ENCODE data around the gene STBD1.
"Not testable (repeated sequence)": the region's sequence is repeated elsewhere in the genome, so short reads cannot be mapped to it uniquely, and the experiment has no call there.

Gene STBD1

DNA sequence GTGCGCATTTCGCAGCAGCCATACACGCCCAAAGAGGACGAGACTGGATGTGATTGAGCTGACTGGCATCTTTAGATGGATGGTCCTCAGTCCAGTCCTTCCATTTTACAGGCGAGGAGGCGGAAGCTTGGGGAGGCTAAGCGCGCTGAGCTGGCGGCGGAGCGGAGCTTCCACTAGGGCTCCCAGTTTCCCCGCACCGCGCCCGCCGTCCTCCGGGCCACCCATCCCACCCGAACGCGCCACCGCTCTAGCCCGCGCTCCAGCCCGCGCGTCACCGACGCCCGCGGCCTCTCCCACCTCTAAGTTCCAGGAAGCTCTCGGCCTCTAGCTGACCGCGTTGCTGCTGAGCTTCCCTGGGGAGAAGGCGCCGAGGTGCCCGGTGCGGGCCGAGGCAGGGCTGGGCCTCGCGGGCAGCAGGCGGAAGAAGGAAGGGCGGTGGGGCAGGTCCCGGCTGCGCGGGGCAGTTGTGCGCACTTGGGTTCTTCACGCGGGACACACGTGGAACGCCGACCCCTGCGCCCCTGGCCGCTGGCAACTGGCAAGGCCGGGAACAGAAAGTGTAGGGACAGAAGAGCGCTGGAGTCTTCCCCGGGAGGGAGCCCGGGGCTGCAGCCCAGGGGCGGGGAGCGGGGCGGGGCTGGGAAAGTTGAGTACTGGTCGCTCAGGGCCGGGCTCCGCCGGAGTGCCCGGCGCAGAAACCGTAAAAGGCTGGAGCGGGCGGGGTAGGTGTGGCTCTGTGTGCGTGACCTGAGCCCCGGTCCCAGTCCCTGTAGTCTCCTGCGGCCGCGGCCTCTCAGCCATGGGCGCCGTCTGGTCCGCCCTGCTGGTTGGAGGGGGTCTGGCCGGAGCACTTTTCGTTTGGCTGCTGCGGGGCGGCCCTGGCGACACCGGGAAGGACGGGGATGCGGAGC lies at the start of gene STBD1:
Gene STBD1, plus strand, starts transcription at position 763 of the 911 bp plus-strand sequence. Its CDS starts 37 bp downstream, at position 800.
- peak; percentile 14 for DNase-seq (ENCODE audit: low spot score)

DNA sequence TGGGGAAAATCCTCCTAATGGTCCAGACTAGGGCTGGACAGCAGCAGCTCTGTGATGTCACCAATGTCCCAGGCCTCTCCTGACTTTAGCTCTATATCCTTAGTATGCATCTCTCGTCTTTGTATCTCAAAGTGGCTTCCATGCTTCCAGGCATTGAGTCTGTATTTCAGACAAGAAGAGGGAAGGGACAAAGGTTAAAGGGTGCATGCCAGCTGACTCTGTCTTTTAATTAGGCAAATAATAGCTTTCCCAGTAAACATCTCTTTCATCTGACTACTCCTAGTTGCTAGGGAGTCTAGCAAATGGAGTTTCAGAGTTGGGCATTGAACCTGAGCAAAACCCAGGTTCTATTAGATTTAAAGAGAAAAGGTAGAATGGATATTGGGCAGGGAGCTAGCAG lies 49.6 kb upstream of the STBD1 start:
- no peak for DNase-seq (ENCODE audit: low spot score)

DNA sequence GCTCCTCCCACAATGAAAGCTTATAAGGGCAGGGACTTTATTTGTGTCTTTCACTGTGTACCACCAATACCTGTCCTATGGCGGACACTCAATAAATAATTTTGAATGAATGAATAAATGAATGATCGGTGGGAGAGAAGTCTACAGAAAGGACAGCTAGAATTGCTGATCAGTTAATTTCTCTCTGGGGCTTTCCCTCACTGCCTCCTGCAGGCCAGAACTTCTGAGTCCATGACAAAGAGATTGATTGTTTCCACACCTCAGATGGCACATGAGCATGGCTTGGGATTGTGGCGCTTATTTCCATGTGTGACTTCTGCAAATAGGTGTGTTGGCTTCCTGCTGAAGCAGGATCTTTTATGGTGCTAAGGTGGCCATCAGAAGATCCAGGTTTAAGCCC lies 48.7 kb upstream of the STBD1 start:
- DNase-seq (ENCODE audit: low spot score) = no peak

DNA sequence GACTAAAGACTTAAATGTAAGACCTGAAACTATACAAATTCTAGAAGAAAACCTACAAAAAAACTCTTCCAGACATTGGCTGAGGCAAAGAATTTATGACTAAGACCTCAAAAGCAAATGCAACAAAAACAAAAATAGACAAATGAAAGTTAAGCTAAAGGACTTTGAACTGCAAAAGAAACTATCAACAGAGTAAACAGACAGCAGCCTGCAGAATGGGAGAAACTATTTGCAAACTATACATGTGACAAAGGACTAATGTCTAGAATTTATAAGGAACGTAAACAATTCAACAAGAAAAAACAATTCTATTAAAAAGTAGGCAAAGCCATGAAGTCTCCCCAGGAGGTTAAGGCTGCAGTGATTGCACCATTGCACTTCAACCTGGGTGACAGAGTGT lies 46.0 kb upstream of the STBD1 start:
- no peak for DNase-seq (ENCODE audit: low spot score)

DNA sequence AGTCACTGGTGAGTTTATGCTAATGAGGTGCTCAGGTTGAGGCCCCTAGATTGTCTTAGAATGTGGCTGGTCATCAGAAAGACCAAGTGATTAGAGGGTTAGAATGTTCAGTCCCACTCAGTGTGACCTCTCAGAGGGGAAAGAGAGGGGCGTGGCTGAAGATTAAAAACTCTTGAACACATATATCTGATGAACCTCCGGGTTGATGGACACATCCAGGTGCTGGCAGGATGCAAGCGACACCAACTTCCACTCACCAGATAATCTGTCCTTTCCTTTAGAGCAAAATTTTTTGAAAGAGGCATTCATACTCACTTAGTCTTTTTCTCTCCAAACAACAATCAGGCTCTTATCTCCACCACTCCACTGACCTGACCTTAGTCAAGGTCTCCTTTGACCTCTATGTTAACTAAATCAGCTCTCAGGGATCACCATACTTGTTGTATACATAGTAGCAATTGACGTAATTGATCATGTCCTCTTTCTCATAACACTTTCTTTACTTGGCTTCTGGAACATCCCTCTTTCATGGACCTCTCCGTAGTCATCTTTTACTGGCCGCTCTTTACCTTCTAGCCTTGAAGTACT lies 40.8 kb upstream of the STBD1 start:
- no peak for DNase-seq (ENCODE audit: low spot score)

DNA sequence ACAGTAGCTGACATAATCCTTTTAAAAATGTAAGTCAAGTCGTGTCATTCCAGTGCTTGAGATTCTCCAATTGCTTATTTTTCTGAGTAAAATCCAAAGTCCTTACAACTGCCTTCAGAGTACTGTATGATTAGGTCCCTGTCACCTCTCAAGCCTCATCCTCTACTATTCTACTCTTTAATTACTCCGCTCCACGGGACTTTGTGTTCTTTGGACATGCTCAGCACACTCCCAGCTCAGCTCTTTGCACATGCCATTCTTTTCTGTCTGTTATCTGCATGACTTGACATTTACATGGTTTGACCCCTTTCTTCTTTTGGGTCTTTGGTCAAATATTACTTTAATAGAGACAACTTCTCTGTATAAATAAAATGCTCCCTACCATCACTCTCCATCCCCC lies 39.9 kb upstream of the STBD1 start:
- no peak for DNase-seq (ENCODE audit: low spot score)

DNA sequence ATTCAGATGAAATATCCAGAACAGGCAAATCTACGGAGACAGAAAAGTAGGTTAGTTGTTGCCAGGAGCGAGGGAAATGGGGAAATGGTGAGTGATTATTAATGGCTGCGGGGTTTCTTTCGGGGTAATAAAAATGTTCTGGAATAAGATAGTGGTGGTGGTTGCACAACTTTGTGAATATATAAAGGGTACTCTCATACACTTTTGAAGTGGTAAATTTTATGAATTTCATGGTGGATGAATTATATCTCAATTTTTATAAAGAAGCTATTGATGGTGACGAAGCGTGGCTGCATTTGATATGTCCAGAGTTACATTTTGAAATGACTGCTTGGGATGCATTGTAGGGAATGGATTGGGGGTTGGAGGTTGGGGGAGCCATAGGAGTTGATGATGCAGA lies 38.7 kb upstream of the STBD1 start:
- no peak for DNase-seq (ENCODE audit: low spot score)

DNA sequence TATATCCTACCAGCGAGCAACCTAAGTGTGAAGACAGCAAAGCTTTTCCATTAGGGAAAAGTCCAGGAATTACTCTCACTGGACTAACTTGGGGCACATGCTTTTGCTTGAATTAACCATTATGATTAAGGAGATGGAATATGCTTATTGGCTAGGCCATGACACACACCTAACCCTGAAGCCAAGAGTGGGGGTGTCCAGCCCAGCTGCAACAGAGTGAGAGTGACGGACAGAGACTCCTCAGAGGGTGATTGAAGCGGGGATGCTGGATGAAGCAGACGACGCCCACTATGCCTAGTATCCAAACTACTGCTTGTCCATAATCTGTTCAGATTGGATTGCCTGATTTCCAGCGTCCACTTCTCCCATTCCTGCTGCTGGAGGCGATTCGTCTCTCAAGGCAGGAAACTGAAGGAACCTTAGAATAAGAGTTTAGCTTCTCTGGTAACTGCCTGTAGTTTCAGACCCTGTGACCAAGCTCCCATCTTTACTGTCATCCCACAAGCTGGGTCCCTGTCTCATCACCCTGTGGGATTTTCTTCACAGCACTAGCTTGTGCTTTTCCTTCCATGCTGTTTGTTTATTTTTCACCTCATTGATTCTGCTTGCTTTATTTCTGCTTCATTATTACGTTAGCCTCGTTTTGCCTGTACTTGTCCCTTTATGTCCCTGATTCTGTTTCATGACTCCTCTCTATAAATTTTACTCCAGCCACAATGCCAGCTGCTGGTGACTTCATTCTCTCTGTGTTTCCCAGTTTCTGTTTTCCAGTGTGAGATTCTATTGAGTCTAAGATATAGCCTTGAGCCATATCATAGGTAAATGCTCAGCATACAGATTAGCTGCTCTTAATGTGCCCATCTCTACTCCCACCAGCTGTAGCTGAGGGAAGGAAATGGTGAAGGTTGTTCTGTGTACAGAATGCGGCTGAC lies 36.0 kb upstream of the STBD1 start:
- DNase-seq (ENCODE audit: low spot score) = no peak

DNA sequence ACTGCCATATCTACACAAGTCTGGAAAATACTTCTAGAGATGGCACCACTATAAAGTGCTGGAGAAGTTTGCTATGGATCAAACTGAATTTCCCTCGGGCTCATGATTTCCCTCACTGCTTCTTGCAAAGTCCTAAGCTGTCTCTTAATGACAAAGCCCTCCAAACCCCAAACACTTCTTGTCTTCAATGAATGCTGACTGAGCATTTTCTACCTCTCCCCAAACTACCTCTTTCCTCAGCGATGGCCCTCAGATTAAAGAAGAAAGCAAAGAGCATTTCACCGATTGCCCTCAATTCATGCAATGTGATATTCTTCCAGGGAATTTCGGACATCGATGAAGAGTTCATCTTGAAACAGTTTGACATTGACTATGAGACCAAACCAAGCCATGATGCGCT lies 35.3 kb upstream of the STBD1 start:
- no peak for DNase-seq (ENCODE audit: low spot score)

DNA sequence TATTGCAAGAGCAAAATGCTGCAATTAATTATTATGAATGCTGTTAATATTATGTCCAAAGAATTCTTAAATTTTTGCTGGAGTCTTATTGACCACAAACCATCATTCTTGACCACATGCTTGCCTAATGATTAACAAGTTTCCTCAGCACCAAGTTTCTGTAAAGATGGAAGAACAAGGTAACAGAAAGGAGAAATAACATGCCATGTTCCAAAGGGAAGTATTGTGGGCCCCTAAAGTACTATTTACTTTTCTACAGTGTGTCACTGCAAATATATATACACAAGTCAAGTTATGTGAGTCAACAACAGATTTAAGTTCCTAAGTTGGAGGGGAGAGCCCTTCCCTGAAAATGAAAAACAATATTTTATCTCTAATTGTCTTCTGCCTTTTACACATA lies 34.5 kb upstream of the STBD1 start:
- no peak for DNase-seq (ENCODE audit: low spot score)

DNA sequence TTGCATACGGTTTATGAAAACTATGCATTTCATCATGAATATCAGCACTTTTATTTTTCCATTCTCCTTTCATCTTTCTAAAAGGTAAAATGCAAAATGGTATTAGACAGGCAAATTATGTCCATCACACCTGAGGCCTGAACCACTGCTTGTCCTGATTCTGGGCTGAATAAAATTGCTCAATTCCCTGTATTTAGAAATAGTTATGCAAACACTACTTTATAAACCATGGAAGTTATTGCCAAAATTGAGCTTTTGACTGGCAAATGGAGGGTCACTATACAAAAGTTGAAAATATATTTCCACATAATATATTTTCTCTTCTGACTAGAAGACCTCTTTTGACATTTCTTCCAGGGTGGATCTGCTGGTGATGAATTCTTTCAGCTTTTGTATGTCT lies 34.0 kb upstream of the STBD1 start:
- no peak for DNase-seq (ENCODE audit: low spot score)

DNA sequence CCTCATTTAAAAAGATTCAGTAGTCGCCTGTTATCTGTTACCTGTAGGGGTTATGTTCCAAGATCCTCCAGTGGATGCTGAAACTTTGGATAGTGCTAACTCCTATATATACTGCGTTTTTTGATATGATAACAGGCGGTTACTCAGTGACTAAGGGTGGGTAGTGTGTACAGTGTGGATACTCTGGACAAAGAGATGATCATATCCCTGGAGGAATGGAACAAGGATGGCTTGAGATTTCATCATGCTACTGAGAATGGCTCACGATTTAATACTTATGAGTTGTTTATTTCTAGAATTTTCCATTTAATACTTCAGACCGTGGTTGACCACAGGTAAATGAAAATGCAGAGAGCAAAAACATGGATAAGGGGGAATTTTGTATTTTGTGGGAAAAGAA lies 33.5 kb upstream of the STBD1 start:
- no peak for DNase-seq (ENCODE audit: low spot score)

DNA sequence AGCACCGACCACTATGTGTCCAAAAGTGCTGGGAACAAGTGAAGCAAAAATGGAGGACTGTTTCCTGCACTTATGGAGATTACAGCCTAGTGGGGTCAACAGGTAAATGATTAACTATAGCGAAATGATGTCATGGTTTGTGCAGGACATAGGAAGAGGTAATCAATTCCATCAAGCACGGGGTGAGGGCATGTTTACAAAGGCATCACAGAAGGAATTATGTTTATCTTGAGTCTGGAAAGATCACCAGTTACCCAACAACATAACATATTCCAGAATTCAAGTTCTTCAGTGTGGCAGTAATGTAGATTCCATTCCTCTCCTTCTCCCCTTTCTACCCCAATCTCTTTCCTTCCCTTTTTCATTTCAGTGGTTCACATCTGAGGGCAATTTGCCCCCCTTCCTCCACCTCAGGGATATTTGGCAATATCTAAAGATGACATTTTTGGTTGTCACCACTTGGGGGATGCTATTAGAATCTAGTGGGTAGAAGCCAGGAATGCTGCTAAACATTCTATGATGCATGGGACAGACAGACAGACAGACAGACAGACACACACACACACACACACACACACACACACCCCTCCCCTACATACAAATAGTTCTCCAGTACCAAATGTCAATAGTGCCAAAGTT lies 30.9 kb upstream of the STBD1 start:
- no peak for DNase-seq (ENCODE audit: low spot score)

DNA sequence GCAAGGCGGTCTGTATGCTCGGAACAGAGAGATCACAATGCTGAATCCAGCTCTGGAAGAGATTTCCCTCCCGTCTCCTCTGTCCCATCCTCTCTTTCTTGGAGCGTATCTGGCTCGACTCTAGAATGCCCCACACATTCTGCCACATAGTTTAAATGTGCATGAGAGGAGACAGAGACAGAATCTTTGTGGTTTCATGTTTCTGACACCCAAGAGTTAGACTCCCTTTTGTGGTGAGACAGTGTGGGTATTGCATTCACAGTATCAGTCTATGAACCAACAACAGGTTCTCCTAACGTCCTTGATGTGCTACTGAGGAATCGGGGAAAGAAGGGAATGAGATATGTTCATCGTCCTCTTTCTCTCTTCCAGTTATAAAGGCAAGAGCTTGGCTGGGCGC lies 29.7 kb upstream of the STBD1 start:
- DNase-seq (ENCODE audit: low spot score) = no peak

DNA sequence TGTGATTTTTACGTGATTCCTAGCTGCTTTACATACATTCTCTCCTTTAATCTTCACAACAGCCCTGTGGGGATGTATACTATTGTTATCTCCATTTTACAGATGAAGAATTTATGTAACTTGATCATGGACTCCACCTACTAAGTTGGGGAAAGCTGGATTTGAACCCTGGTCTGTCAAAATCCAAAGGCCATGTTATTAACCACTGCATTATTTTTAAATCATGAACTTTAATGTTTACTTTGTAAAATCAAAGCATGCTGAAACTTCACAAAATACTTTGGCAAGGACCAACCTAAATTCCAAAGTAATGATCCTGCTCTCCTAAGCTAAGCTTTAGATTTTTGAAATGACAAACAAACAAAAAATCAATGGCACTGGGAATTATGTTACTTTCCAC lies 28.9 kb upstream of the STBD1 start:
- no peak for DNase-seq (ENCODE audit: low spot score)

DNA sequence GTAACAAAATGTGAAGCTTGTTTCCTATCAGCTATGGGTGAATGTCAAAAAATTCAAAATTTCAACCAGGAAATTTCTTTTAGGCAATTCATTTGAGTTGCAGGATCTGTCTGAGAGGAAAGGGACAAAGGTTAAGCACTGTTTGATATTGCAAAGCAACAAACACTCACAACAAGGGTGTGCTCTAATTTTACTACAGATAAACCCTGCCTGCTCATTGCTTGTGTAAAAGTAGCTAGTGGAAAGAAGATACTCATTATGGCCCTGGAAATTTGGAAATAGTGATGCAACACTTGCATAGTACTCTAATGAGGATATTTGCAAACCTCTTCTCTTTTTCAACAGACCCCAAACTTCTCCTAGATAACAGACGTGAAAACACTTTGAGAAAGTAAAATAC lies 27.9 kb upstream of the STBD1 start:
- no peak for DNase-seq (ENCODE audit: low spot score)

DNA sequence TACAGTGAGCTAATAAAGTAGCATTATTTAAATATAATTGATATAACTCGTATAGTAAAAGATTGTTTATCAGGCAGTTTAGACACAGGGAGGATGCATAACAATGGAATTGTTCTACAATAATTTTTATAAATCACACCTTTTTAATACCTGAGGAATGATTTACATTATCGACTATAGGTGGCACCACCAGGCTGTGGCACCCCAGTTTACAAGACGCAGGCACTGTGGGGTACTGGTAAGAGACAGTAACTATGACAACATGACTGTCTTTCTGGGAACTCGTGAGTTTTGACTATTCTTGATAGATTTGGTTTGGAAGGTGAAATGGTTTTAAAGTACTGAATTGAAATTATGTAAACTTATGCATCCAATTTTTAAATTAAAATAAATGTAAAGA lies 27.1 kb upstream of the STBD1 start:
- no peak for DNase-seq (ENCODE audit: low spot score)

DNA sequence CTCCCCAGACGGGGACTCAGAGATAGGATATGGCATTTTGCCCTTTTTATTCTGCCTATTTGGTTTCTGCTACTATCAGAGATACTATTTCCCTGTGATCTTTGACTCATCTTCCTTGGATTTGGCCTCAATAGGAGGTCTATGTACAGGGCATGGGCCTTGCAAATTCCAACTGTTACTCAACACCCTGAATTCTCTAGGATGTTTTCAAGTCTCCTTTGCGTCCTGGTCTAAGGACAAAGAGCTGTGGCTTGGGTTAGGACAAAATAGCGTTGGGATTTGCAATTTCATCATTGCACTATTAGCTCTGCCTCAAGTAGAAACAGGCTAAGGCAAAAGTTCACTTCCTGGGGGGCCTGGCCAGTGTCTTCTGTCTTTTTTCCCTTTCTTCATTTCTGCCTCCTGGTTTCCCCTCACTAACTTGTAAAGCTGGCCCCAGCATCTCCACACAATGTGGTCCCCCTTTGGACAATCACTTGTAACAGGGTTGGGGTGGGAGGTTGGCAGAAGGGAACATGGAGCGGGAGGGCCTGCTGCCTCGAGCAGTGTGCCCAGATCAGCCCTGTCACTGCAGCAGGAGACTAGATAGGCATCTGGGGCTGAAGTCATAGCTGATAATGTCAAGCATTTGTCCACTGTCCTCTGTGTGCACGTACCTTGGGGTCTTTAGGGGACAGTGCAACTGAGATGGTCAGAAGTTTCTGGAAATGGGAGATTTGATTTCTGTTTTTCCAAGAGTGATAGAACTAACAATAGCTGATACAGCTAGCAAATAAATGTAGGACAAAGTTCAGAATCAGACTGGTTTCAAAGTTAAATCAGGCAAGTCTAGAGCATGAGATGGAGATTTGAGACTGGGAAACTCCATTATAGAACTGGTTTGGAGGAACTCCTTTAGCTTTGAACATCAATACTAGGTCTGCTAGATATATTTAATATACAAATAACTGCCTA lies 25.8 kb upstream of the STBD1 start:
- DNase-seq (ENCODE audit: low spot score) = no peak

DNA sequence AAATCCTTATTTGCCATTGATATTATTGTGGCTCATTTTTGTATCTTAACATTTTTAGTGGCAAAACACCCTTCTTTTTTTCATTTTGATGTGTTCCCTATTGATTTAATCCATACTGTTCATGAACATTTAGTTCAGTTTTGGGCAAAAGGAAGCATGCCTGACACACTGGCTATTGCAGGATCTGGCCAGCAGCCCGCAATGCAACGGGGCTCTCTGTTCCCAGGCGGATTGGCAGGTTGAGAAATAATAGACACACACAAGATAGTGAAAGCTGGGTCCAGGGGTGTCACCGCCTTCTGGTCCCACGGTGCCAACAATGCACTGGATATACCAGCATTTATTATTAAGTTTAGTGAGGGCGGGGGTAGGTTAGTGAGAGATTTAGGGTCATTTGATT lies 24.9 kb upstream of the STBD1 start:
- DNase-seq (ENCODE audit: low spot score) = not testable (repeated sequence)

DNA sequence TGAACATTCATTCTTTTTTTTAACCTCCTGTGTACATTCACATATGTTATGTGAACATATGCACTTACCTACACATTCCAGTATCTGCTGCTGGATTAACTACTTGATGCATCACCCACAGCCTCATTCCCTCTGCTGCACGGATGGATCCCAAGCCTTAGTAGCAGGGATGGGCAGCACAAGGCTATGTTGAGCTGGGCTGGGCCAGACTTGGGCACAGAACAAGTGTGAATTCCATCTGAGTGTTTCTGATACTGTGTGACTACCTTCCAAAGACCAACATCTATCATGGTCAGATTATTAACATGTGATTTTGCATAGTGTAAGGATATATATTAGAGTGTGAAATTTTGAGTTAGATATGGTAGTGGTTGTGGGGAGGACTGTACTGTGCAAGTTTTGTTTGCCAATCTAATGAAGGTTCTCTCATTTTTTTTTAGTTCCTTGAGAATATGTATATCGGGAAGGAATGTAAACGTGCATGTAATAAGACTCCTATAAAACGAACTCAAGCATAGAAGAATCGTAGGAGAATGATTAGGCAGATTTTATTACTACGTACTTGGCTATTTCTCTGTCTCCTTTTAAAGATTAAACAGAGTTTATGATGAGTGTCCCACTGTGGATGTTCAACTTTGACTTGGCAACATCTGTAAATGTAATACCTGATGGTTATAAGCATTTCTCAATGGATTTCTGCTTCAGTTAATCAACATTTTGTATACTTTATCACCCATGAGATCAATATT lies 23.4 kb upstream of the STBD1 start:
- no peak for DNase-seq (ENCODE audit: low spot score)

Measured in putamen (tissue), 1 donor.